HepG2 (cell line): ENCODE data around the gene OTOG. TPM values are rescaled to one million over a fixed set of nuclear protein-coding genes. Genes with fewer than 3 reads are reported as not detected.

Source experiments
- ATAC-seq: fragments of 200-7000 bp; cut with Tn5 transposase; 3 replicates; pipeline ENCODE4 v1.9.1; 2020; ENCODE audit warnings: mild to moderate bottlenecking, moderate library complexity
- BruUV-seq: library from RNA; stranded (reverse); fragments of 400-500 nt; replicated peaks from 2 replicates; lab custom pipeline; 2021; lab: Mats Ljungman, UMichigan
- CTCF ChIA-PET: fragments of 300-600 bp; formaldehyde crosslinking; extraction: SDS; loops from one replicate; lab custom pipeline; 2021; ENCODE audit warnings: low total read pairs, inconsistent platforms, low intra/inter-chr PET ratio; lab: Yijun Ruan, JAX
- POLR2A ChIA-PET: fragments of 350-600 bp; sonication (Branson Sonifier 250); formaldehyde crosslinking; loops from one replicate; lab custom pipeline; 2020; ENCODE audit warnings: antibody characterized with exemption, inconsistent platforms; lab: Yijun Ruan, JAX
- DNase-seq: peaks from one replicate; pipeline ENCODE4 v3.0.0-alpha.2; 2015; ENCODE audit warnings: low spot score
- FAIRE-seq: peaks from 3 replicates; lab custom pipeline; 2011; peaks lifted over from hg19 to GRCh38; lab: Jason Lieb, UNC
- H2AFZ ChIP-seq: one replicate; pipeline ENCODE4 v1.6.1; 2011; ENCODE audit warnings: low read length, inconsistent platforms
- H3K27ac ChIP-seq: fragments of 300-600 bp; 3 replicates; pipeline ENCODE4 v1.8.0; 2011; ENCODE audit warnings: mixed run types, mild to moderate bottlenecking, mixed read lengths, low read length, inconsistent platforms; ENCODE audit not compliant: insufficient read depth; ENCODE audit errors: extremely low read length
- H3K27me3 ChIP-seq, 2 experiments: fragments of 200-600 bp in 1 of 2; 2 replicates in 1 of 2; 3 replicates in 1 of 2; pipeline versions ENCODE4 v1.6.0 to v1.8.0; 2011; ENCODE audit warnings: low read length in 2 of 2, mild to moderate bottlenecking in 2 of 2, moderate library complexity in 2 of 2, inconsistent platforms in 1 of 2; ENCODE audit not compliant: insufficient read depth in 2 of 2, control insufficient read depth in 1 of 2
- H3K36me3 ChIP-seq, 2 experiments: fragments of 200-600 bp in 1 of 2; replicated peaks in 1 of 2; 2 replicates in 1 of 2; 3 replicates in 1 of 2; pipeline versions ENCODE4 v1.5.1 to v1.8.0; 2011; ENCODE audit warnings: low read length in 2 of 2, inconsistent platforms in 1 of 2; ENCODE audit not compliant: insufficient read depth in 2 of 2, control insufficient read depth in 1 of 2
- H3K4me1 ChIP-seq: 2 replicates; pipeline ENCODE4 v1.5.1; 2012; ENCODE audit warnings: low read length, inconsistent platforms; ENCODE audit not compliant: insufficient read depth
- H3K4me2 ChIP-seq: 2 replicates; pipeline ENCODE4 v1.6.0; 2011; ENCODE audit warnings: low read depth, low read length, inconsistent platforms
- H3K4me3 ChIP-seq, 3 experiments: fragments of 200-600 bp in 1 of 3; sonication (generic), shearing (Covaris generic) in 1 of 3; replicated peaks in 1 of 3; 2 replicates each; pipeline ENCODE4 v1.5.1; 2011 to 2016; ENCODE audit warnings: low read length in 3 of 3, inconsistent platforms in 2 of 3, low read depth in 2 of 3, mild to moderate bottlenecking in 2 of 3, control low read depth in 1 of 3, mixed read lengths in 1 of 3; ENCODE audit not compliant: insufficient read depth in 1 of 3
- H3K79me2 ChIP-seq: one replicate; pipeline ENCODE4 v1.6.1; 2011; ENCODE audit warnings: low read length, inconsistent platforms; ENCODE audit not compliant: insufficient read depth
- H3K9ac ChIP-seq: 2 replicates; pipeline ENCODE4 v1.6.0; 2011; ENCODE audit warnings: mild to moderate bottlenecking, low read depth, low read length, inconsistent platforms; ENCODE audit not compliant: insufficient read depth
- H3K9me3 ChIP-seq: 2 replicates; pipeline ENCODE4 v1.5.1; 2012; ENCODE audit warnings: mild to moderate bottlenecking, low read length
- H4K20me1 ChIP-seq: 2 replicates; pipeline ENCODE4 v1.6.0; 2011; ENCODE audit warnings: inconsistent platforms, mild to moderate bottlenecking, low read length, moderate library complexity; ENCODE audit not compliant: insufficient read depth
- CHCHD3 ChIP-seq: sonication (generic); formaldehyde crosslinking; IDR thresholded peaks from 2 replicates; pipeline ENCODE4 v1.8.0; 2022; ENCODE audit warnings: mild to moderate bottlenecking, missing genetic modification reagents, moderate library complexity
- GPN1 ChIP-seq: sonication (generic); formaldehyde crosslinking; IDR thresholded peaks from 2 replicates; pipeline ENCODE4 v1.5.1; 2020; ENCODE audit warnings: missing genetic modification reagents, borderline replicate concordance
- HNRNPUL1 ChIP-seq: fragments of 200-400 bp; formaldehyde crosslinking; IDR thresholded peaks from 2 replicates; pipeline ENCODE4 v1.6.1; 2017; ENCODE audit warnings: low read depth, mild to moderate bottlenecking, low read length, moderate library complexity
- KDM5B ChIP-seq: sonication (generic); formaldehyde crosslinking; IDR thresholded peaks from 2 replicates; pipeline ENCODE4 v1.4.0; 2020; ENCODE audit warnings: missing genetic modification reagents, mild to moderate bottlenecking, borderline replicate concordance
- MXD3 ChIP-seq: IDR thresholded peaks from 2 replicates; pipeline ENCODE4 v1.6.1; 2016; ENCODE audit warnings: mild to moderate bottlenecking, missing biosample characterization, missing genetic modification reagents
- NCOR1 ChIP-seq: fragments of 200-600 bp; sonication (generic); IDR thresholded peaks from 2 replicates; pipeline ENCODE4 v1.7.0; 2017; ENCODE audit warnings: antibody characterized with exemption, low read length, borderline replicate concordance
- PBX3 ChIP-seq: sonication (generic); formaldehyde crosslinking; IDR thresholded peaks from 2 replicates; pipeline ENCODE4 v1.8.1; 2023; ENCODE audit warnings: missing genetic modification reagents, inconsistent platforms, borderline replicate concordance
- RAD51 ChIP-seq: fragments of 450-650 bp; IDR thresholded peaks from 2 replicates; pipeline ENCODE4 v1.6.1; 2016; ENCODE audit warnings: borderline replicate concordance
- ZFP41 ChIP-seq: sonication (generic); formaldehyde crosslinking; IDR thresholded peaks from 2 replicates; pipeline ENCODE4 v1.4.0; 2020; ENCODE audit warnings: mild to moderate bottlenecking, missing genetic modification reagents, borderline replicate concordance
- ZNF234 ChIP-seq: sonication (generic); formaldehyde crosslinking; conservative IDR thresholded peaks from 2 replicates; pipeline ENCODE4 v1.5.1; 2020; ENCODE audit warnings: mild to moderate bottlenecking, missing genetic modification reagents
- ZNF362 ChIP-seq: sonication (generic); formaldehyde crosslinking; IDR thresholded peaks from 2 replicates; pipeline ENCODE4 v1.4.0; 2020; ENCODE audit warnings: missing genetic modification reagents, mild to moderate bottlenecking, borderline replicate concordance
- ZNF431 ChIP-seq: sonication (generic); formaldehyde crosslinking; IDR thresholded peaks from 2 replicates; pipeline ENCODE4 v1.9.0; 2022; ENCODE audit warnings: missing genetic modification reagents, low read depth, mild to moderate bottlenecking, borderline replicate concordance
- ZNF572 ChIP-seq: sonication (generic); formaldehyde crosslinking; IDR thresholded peaks from 2 replicates; pipeline ENCODE4 v1.5.1; 2020; ENCODE audit warnings: mild to moderate bottlenecking, missing genetic modification reagents
- ZNF598 ChIP-seq: sonication (generic); formaldehyde crosslinking; IDR thresholded peaks from 2 replicates; pipeline ENCODE4 v1.5.1; 2020; ENCODE audit warnings: mild to moderate bottlenecking, missing genetic modification reagents, borderline replicate concordance
- ZNF646 ChIP-seq: sonication (generic); formaldehyde crosslinking; IDR thresholded peaks from 2 replicates; pipeline ENCODE4 v1.9.0; 2021; ENCODE audit warnings: mild to moderate bottlenecking, missing genetic modification reagents
- ZNF703 ChIP-seq: sonication (generic); formaldehyde crosslinking; IDR thresholded peaks from 2 replicates; pipeline ENCODE4 v1.5.1; 2020; ENCODE audit warnings: missing genetic modification reagents, mild to moderate bottlenecking, moderate library complexity, borderline replicate concordance
- WGBS: methylation state at CpG from one replicate; pipeline ENCODE4 v1.1.6; 2017; ENCODE audit warnings: low lambda C conversion rate; 5-methylcytosine and 5-hydroxymethylcytosine counted together
- in situ Hi-C: cut with HindIII; loops from 2 replicates; pipeline ENCODE4 v1.10.0; 2017; ENCODE audit warnings: low pct_unique_long_range_greater_than_20kb; ENCODE audit not compliant: extremely low pct_ligation_motif_present
- intact Hi-C: fragments of 100-400 bp; cut with micrococcal nuclease; formaldehyde crosslinking; loops from one replicate; pipeline ENCODE4 v1.10.0; 2022; ENCODE audit not compliant: unreplicated experiment
- polyA plus RNA-seq, 8 experiments: library from polyadenylated mRNA; depleted of rRNA in 3 of 8; stranded (reverse) in 7 of 8; unstranded in 1 of 8; fragments of >200 nt; fragmentation: Illumina TruSeq in 4 of 8; extraction: Trizol in 4 of 8; gene quantifications; 2 replicates each; pipeline versions ENCODE4 v1.2.1 to v1.2.3, GENCODE V29; 2011 to 2016; ENCODE audit warnings: low read depth in 4 of 8, missing spikeins in 1 of 8, mixed read lengths in 1 of 8; ENCODE audit not compliant: insufficient read depth in 1 of 8
- total RNA-seq, 5 experiments: library from RNA; depleted of rRNA; stranded (reverse); fragments of >200 nt; fragmentation: Illumina TruSeq; extraction: Trizol; gene quantifications; 2 replicates each; pipeline ENCODE4 v1.2.3, GENCODE V29; 2016; ENCODE audit warnings: low read depth in 1 of 5

The OTOG gene
- total and polyA plus RNA-seq, 2 of the 13 experiments (the other 11 are each of a cell fraction or from before 2014, with no cell fraction given) = not detected

GRCh38 chr11:17552041-17552355 lies 4.9 kb downstream of the OTOG start:
- FAIRE-seq = no peak
- 54% methylated on average over 2 of the region's 4 CpGs for WGBS
- in situ Hi-C loops = no loop called here

More at GRCh38 chr11:17552041-17552355, 4.9 kb downstream of the OTOG start:
- TF ChIP-seq CHCHD3 = no peak
- no peak for TF ChIP-seq ZNF362 (CRISPR knock-in tag)
- TF ChIP-seq ZNF598 (CRISPR knock-in tag) = no peak
- no peak for TF ChIP-seq NCOR1
- no peak for TF ChIP-seq ZNF646 (CRISPR knock-in tag)
- TF ChIP-seq GPN1 (CRISPR knock-in tag) = no peak
- TF ChIP-seq PBX3 (CRISPR knock-in tag) = no peak
- no peak for TF ChIP-seq ZNF431 (CRISPR knock-in tag)
- no peak for TF ChIP-seq HNRNPUL1
- no peak for TF ChIP-seq ZNF234 (CRISPR knock-in tag)
- TF ChIP-seq ZFP41 (CRISPR knock-in tag) = no peak
- no peak for TF ChIP-seq ZNF572 (CRISPR knock-in tag)
- TF ChIP-seq MXD3 = no peak
- no peak for TF ChIP-seq RAD51
- TF ChIP-seq ZNF703 = no peak
- TF ChIP-seq KDM5B = no peak
- H3K9me3 ChIP-seq = no peaks in the 10 kb centered on the region
- BruUV-seq = no TSS peak
- CTCF ChIA-PET = no interaction called here
- H2AFZ ChIP-seq = no peak overlapping the region
- no peak overlapping the region for H3K27ac ChIP-seq
- POLR2A ChIA-PET = no interaction called here
- intact Hi-C loops = no loop called here
- ATAC-seq (no peak), DNase-seq (no peak)
- H3K4me1 ChIP-seq = no peaks in the 10 kb centered on the region
- no peaks in the 10 kb centered on the region for H3K36me3 ChIP-seq
- peaks cover 3 to 17% of the 10 kb centered on the region in 2 experiments; a peak in 3 of 5 replicates for H3K27me3 ChIP-seq
- no peak overlapping the region for H3K4me3 ChIP-seq
- no peaks in the 10 kb centered on the region for H4K20me1 ChIP-seq
- no peak overlapping the region for H3K4me2 ChIP-seq
- H3K79me2 ChIP-seq = no peaks in the 10 kb centered on the region
- no peak overlapping the region for H3K9ac ChIP-seq
